GM23248 (cell line): ENCODE measurements around the gene WSB1.
"Not testable (repeated sequence)": the region's sequence is repeated elsewhere in the genome, so short reads cannot be mapped to it uniquely, and the experiment has no call there.

ENCODE experiments used
- EZH2 ChIP-seq: fragments of 200-600 bp; sonication (generic); IDR thresholded peaks from 2 replicates; pipeline ENCODE4 v1.6.1; 2018; ENCODE audit warnings: antibody characterized with exemption, mild to moderate bottlenecking; ENCODE audit not compliant: insufficient read depth, poor library complexity, severe bottlenecking
- EZH2phosphoT487 ChIP-seq: fragments of 200-600 bp; sonication (generic); IDR thresholded peaks from 2 replicates; pipeline ENCODE4 v1.6.1; 2018; ENCODE audit warnings: antibody characterized with exemption, moderate library complexity, mild to moderate bottlenecking, low read depth; ENCODE audit not compliant: insufficient read depth

GRCh38 chr17:27279132-27279531, 14.8 kb upstream of the WSB1 start:
- TF ChIP-seq EZH2, EZH2phosphoT487: not testable (repeated sequence)
